ENCODE data around the gene SCAF11.

Gene SCAF11

GRCh38 chr12:45938566-45938965 is 51.8 kb downstream of the SCAF11 start:
- H4K8ac ChIP-seq (ENCODE audit: low read depth, low read length) = no peak overlapping the region

GRCh38 chr12:45934956-45935355 is 55.4 kb downstream of the SCAF11 start:
- Histone ChIP-seq H3K27ac (ENCODE audit: low read depth, low read length) (no peak overlapping the region), H4K91ac (ENCODE audit: low read depth, low read length) (no peak overlapping the region), H2AFZ (ENCODE audit: insufficient read depth, low read length, poor library complexity) (no peak overlapping the region), H3K4ac (ENCODE audit: low read depth, low read length) (no peak overlapping the region), H4K12ac (ENCODE audit: low read depth, low read length) (no peak overlapping the region), H2BK120ac (ENCODE audit: insufficient read depth, low read length, poor library complexity) (no peak overlapping the region), H3K9me3 (ENCODE audit: insufficient read depth, low read depth, low read length) (no peaks in the 10 kb centered on the region), H3K4me3 (ENCODE audit: low read depth, low read length) (no peak overlapping the region), H3K23ac (ENCODE audit: low read length) (no peak overlapping the region), H3K36me3 (ENCODE audit: control insufficient read depth in 1 of 2, insufficient read depth in 2 of 2, low read length in 2 of 2) (peaks cover 2 to 13% of the 10 kb centered on the region in 2 experiments), H3K9ac (ENCODE audit: low read length) (no peak overlapping the region), H4K8ac (ENCODE audit: low read depth, low read length) (no peak overlapping the region), H3K79me1 (ENCODE audit: low read length) (no peaks in the 10 kb centered on the region), H2AK5ac (ENCODE audit: low read length) (no peak overlapping the region), H2BK12ac (ENCODE audit: low read length) (no peak overlapping the region), H3K79me2 (ENCODE audit: control insufficient read depth, insufficient read depth, low read length, poor library complexity) (no peaks in the 10 kb centered on the region), H3K14ac (ENCODE audit: low read length) (no peak overlapping the region), H3K27me3 (ENCODE audit: insufficient read depth, low read length) (no peaks in the 10 kb centered on the region), H3K18ac (ENCODE audit: low read length) (no peak overlapping the region), H2BK5ac (ENCODE audit: low read depth, low read length, poor library complexity) (no peak overlapping the region), H3K4me2 (ENCODE audit: low read length) (no peak overlapping the region), H3K4me1 (ENCODE audit: control insufficient read depth in 1 of 2, insufficient read depth in 2 of 2, low read length in 2 of 2) (no peaks in the 10 kb centered on the region)
- no CpG with 5 or more reads among the region's 1 CpG for WGBS (ENCODE audit: extremely low coverage, insufficient coverage, insufficient read length)
- no peak for DNase-seq

More at GRCh38 chr12:45938566-45938965, 51.8 kb downstream of the SCAF11 start:
- no peak overlapping the region for H3K4ac ChIP-seq (ENCODE audit: low read depth, low read length)
- no peak overlapping the region for H3K14ac ChIP-seq (ENCODE audit: low read length)
- no peak overlapping the region for H2AK5ac ChIP-seq (ENCODE audit: low read length)
- DNase-seq = no peak
- no peak overlapping the region for H4K91ac ChIP-seq (ENCODE audit: low read depth, low read length)
- H2BK5ac ChIP-seq (ENCODE audit: low read depth, low read length, poor library complexity) = no peak overlapping the region
- H3K36me3 ChIP-seq (ENCODE audit: control insufficient read depth in 1 of 2, insufficient read depth in 2 of 2, low read length in 2 of 2) = peaks cover 2 to 13% of the 10 kb centered on the region in 2 experiments
- no peaks in the 10 kb centered on the region for H3K79me2 ChIP-seq (ENCODE audit: control insufficient read depth, insufficient read depth, low read length, poor library complexity)
- no peaks in the 10 kb centered on the region for H3K79me1 ChIP-seq (ENCODE audit: low read length)
- no peak overlapping the region for H2BK12ac ChIP-seq (ENCODE audit: low read length)
- H3K4me3 ChIP-seq (ENCODE audit: low read depth, low read length) = no peak overlapping the region
- H2AFZ ChIP-seq (ENCODE audit: insufficient read depth, low read length, poor library complexity) = no peak overlapping the region
- no peak overlapping the region for H3K4me2 ChIP-seq (ENCODE audit: low read length)
- no peak overlapping the region for H3K23ac ChIP-seq (ENCODE audit: low read length)
- H3K27ac ChIP-seq (ENCODE audit: low read depth, low read length) = no peak overlapping the region
- no peaks in the 10 kb centered on the region for H3K9me3 ChIP-seq (ENCODE audit: insufficient read depth, low read depth, low read length)
- no peaks in the 10 kb centered on the region for H3K27me3 ChIP-seq (ENCODE audit: insufficient read depth, low read length)
- H3K9ac ChIP-seq (ENCODE audit: low read length) = no peak overlapping the region
- no peak overlapping the region for H4K12ac ChIP-seq (ENCODE audit: low read depth, low read length)
- no peak overlapping the region for H3K18ac ChIP-seq (ENCODE audit: low read length)
- H3K4me1 ChIP-seq (ENCODE audit: control insufficient read depth in 1 of 2, insufficient read depth in 2 of 2, low read length in 2 of 2) = no peaks in the 10 kb centered on the region
- H2BK120ac ChIP-seq (ENCODE audit: insufficient read depth, low read length, poor library complexity) = no peak overlapping the region
- WGBS (ENCODE audit: extremely low coverage, insufficient coverage, insufficient read length) = no CpG with 5 or more reads among the region's 2 CpGs

- H3K4me3 ChIP-seq (ENCODE audit: low read depth, low read length) = no peak overlapping the region
- no peak overlapping the region for H4K12ac ChIP-seq (ENCODE audit: low read depth, low read length)
- DNase-seq = no peak
- H2AK5ac ChIP-seq (ENCODE audit: low read length) = no peak overlapping the region
- H2BK12ac ChIP-seq (ENCODE audit: low read length) = no peak overlapping the region
- H4K8ac ChIP-seq (ENCODE audit: low read depth, low read length) = no peak overlapping the region
- H3K9ac ChIP-seq (ENCODE audit: low read length) = no peak overlapping the region
- no peaks in the 10 kb centered on the region for H3K4me1 ChIP-seq (ENCODE audit: control insufficient read depth in 1 of 2, insufficient read depth in 2 of 2, low read length in 2 of 2)
- H3K27ac ChIP-seq (ENCODE audit: low read depth, low read length) = no peak overlapping the region
- H3K23ac ChIP-seq (ENCODE audit: low read length) = no peak overlapping the region
- H2AFZ ChIP-seq (ENCODE audit: insufficient read depth, low read length, poor library complexity) = no peak overlapping the region
- no peaks in the 10 kb centered on the region for H3K27me3 ChIP-seq (ENCODE audit: insufficient read depth, low read length)
- H2BK120ac ChIP-seq (ENCODE audit: insufficient read depth, low read length, poor library complexity) = no peak overlapping the region
- H3K36me3 ChIP-seq (ENCODE audit: control insufficient read depth in 1 of 2, insufficient read depth in 2 of 2, low read length in 2 of 2) = peaks cover 6 to 14% of the 10 kb centered on the region in 2 experiments
- no peak overlapping the region for H3K4ac ChIP-seq (ENCODE audit: low read depth, low read length)
- H3K79me1 ChIP-seq (ENCODE audit: low read length) = no peaks in the 10 kb centered on the region
- H3K9me3 ChIP-seq (ENCODE audit: insufficient read depth, low read depth, low read length) = no peaks in the 10 kb centered on the region
- no peak overlapping the region for H4K91ac ChIP-seq (ENCODE audit: low read depth, low read length)
- no peak overlapping the region for H2BK5ac ChIP-seq (ENCODE audit: low read depth, low read length, poor library complexity)
- H3K14ac ChIP-seq (ENCODE audit: low read length) = no peak overlapping the region
- WGBS (ENCODE audit: extremely low coverage, insufficient coverage, insufficient read length) = no CpG with 5 or more reads among the region's 2 CpGs
- H3K18ac ChIP-seq (ENCODE audit: low read length) = no peak overlapping the region
- no peak overlapping the region for H3K4me2 ChIP-seq (ENCODE audit: low read length)
- H3K79me2 ChIP-seq (ENCODE audit: control insufficient read depth, insufficient read depth, low read length, poor library complexity) = no peaks in the 10 kb centered on the region
These were observed 56.9 kb downstream of the SCAF11 start for GRCh38 chr12:45933504-45933903.

- Histone ChIP-seq H3K23ac (ENCODE audit: low read length) (no peak overlapping the region), H2BK12ac (ENCODE audit: low read length) (no peak overlapping the region), H3K14ac (ENCODE audit: low read length) (no peak overlapping the region), H3K4ac (ENCODE audit: low read depth, low read length) (no peak overlapping the region), H3K9ac (ENCODE audit: low read length) (no peak overlapping the region), H3K79me2 (ENCODE audit: control insufficient read depth, insufficient read depth, low read length, poor library complexity) (no peaks in the 10 kb centered on the region), H3K4me3 (ENCODE audit: low read depth, low read length) (no peak overlapping the region), H2BK120ac (ENCODE audit: insufficient read depth, low read length, poor library complexity) (no peak overlapping the region), H3K18ac (ENCODE audit: low read length) (no peak overlapping the region), H4K91ac (ENCODE audit: low read depth, low read length) (no peak overlapping the region), H3K9me3 (ENCODE audit: insufficient read depth, low read depth, low read length) (no peaks in the 10 kb centered on the region), H3K4me2 (ENCODE audit: low read length) (no peak overlapping the region), H3K36me3 (ENCODE audit: control insufficient read depth in 1 of 2, insufficient read depth in 2 of 2, low read length in 2 of 2) (peaks cover 6 to 24% of the 10 kb centered on the region in 2 experiments), H3K27ac (ENCODE audit: low read depth, low read length) (no peak overlapping the region), H3K4me1 (ENCODE audit: control insufficient read depth in 1 of 2, insufficient read depth in 2 of 2, low read length in 2 of 2) (no peaks in the 10 kb centered on the region), H3K27me3 (ENCODE audit: insufficient read depth, low read length) (no peaks in the 10 kb centered on the region), H4K12ac (ENCODE audit: low read depth, low read length) (no peak overlapping the region), H2AFZ (ENCODE audit: insufficient read depth, low read length, poor library complexity) (no peak overlapping the region), H3K79me1 (ENCODE audit: low read length) (no peaks in the 10 kb centered on the region), H2AK5ac (ENCODE audit: low read length) (no peak overlapping the region), H4K8ac (ENCODE audit: low read depth, low read length) (no peak overlapping the region), H2BK5ac (ENCODE audit: low read depth, low read length, poor library complexity) (no peak overlapping the region)
- no peak for DNase-seq
- no CpG with 5 or more reads among the region's 3 CpGs for WGBS (ENCODE audit: extremely low coverage, insufficient coverage, insufficient read length)
These were observed 60.0 kb downstream of the SCAF11 start for GRCh38 chr12:45930369-45930768.

Measured in trophoblast cell (in vitro differentiated cells and primary cell).